ENCODE data around the gene OTOS.
A peak's percentile ranks its signal among the peaks of the same experiment; 100 is the strongest.

OTOS gene

DNA sequence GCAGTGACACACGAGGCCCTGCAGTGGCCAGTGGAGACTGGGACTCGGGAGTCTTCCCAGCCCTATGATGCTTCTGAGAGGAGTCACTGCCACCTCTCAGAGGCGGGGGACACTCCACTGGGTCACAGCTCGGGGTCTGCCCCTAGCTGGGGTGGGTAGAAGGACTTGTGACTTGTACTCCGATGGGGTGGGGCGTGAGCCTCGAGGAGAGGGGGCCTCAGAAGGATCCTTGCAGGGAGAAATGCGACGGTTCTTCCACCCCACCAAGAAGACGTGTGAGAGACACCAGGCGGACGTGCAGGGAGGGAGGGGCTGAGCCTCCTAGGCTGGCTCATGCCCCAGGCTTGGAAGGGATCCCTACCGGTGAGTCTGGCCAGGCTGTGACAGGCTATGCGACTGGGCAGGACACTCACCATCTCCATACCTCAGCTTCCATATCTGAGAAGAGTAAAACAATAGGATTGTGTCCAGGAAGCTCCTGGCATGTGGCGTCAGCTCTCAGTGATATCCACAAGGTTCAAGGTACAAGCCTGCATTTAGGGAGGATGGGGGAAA, 11.1 kb upstream of the OTOS start:
- TF ChIP-seq, protein P1, sequence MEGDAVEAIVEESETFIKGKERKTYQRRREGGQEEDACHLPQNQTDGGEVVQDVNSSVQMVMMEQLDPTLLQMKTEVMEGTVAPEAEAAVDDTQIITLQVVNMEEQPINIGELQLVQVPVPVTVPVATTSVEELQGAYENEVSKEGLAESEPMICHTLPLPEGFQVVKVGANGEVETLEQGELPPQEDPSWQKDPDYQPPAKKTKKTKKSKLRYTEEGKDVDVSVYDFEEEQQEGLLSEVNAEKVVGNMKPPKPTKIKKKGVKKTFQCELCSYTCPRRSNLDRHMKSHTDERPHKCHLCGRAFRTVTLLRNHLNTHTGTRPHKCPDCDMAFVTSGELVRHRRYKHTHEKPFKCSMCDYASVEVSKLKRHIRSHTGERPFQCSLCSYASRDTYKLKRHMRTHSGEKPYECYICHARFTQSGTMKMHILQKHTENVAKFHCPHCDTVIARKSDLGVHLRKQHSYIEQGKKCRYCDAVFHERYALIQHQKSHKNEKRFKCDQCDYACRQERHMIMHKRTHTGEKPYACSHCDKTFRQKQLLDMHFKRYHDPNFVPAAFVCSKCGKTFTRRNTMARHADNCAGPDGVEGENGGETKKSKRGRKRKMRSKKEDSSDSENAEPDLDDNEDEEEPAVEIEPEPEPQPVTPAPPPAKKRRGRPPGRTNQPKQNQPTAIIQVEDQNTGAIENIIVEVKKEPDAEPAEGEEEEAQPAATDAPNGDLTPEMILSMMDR (IDR thresholded peaks at IDR 0.05; ENCODE audit: low read depth, low read length) = no peak
- H3K4me3 ChIP-seq (ENCODE audit: low read depth, low read length) = no peak overlapping the region

DNA sequence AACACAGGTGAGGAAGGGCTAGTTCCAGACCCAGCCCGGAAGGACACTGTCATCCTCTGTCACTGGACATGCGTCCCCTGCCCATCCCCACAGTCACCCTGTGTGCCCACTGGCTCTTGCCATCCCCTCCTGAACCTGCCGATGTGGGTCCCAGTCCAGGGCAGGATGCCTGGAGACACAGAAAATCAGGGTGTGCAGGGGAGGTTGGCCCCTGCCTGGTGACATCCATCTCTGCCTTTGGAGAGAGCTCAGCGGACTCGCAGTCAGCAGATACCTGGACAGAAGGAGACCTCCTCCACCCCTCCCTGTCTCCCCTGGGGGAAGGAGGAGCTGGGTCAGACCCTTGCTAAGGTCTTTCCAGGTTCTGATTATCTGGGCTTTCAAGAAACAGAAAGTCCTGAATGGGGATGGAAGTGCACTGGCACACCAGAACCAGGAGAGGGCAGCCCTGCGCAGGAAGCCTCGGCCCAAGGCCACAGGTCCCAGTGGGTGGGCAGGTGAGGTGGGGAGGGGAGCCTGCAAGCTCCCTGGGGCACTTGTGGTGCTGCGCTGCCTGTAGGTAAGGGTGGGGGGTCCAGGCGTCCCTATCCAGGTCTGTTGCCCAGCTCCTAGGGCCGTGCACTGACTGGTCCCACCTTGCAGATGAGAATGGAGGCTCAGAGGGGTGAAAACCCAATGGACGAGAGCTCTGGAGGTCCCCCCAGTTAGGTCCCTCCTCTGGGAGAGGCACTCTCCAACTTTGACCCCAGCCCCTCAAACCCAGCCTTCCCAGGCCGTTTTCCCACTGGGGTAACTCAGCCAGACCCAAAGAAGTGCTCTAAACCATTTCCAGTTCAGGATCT, 9.7 kb upstream of the OTOS start:
- TF ChIP-seq, protein P1 (IDR thresholded peaks at IDR 0.05; ENCODE audit: low read depth, low read length) = peak; percentile 83
- H3K4me3 ChIP-seq (ENCODE audit: low read depth, low read length) = no peak overlapping the region

DNA sequence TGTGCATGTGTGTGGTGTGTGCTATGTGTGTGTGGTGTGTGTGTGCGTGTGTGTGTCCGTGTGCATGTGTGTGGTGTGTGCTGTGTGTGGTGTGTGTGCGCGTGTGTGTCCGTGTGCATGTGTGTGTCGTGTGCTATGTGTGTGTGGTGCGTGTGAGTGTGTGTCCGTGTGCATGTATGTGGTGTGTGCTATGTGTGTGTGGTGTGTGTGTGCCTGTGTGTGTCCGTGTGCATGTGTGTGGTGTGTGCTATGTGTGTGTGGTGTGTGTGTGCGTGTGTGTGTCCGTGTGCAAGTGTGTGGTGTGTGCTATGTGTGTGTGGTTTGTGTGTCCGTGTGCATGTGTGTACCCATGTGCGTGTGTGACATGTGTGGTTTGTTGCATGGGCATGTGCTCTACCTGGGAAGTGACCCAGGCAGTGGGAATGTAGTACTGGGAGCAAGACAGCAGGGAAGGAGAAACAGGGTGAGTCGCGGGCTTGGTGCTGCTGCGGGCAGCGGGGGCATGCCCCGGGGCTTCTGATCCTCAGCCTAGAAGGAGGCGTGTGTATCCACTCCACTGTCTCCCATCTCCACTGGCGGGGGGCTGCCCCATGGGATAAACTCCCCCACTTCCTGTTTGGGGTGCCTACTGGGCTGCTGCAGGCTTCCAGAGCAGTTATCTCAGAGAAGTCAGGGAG, 7.6 kb upstream of the OTOS start:
- no peak overlapping the region for H3K4me3 ChIP-seq (ENCODE audit: low read depth, low read length)
- TF ChIP-seq, protein P1 (IDR thresholded peaks at IDR 0.05; ENCODE audit: low read depth, low read length) = no peak

DNA sequence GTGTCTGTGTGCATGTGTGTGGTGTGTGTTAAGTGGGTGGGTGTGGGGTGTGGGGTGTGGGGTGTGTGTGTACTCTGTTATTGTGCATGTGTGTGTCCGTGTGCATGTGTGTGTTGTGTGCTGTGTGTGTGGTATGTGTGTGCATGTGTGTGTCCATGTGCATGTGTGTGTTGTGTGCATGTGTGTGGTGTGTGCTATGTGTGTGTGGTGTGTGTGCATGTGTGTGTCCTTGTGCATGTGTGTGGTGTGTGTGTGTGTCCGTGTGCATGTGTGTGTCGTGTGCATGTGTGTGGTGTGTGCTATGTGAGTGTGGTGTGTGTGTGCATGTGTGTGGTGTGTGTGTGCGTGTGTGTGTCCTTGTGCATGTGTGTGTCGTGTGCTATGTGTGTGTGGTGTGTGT, 6.9 kb upstream of the OTOS start:
- TF ChIP-seq, protein P1 (IDR thresholded peaks at IDR 0.05; ENCODE audit: low read depth, low read length) = no peak
- no peak overlapping the region for H3K4me3 ChIP-seq (ENCODE audit: low read depth, low read length)

DNA sequence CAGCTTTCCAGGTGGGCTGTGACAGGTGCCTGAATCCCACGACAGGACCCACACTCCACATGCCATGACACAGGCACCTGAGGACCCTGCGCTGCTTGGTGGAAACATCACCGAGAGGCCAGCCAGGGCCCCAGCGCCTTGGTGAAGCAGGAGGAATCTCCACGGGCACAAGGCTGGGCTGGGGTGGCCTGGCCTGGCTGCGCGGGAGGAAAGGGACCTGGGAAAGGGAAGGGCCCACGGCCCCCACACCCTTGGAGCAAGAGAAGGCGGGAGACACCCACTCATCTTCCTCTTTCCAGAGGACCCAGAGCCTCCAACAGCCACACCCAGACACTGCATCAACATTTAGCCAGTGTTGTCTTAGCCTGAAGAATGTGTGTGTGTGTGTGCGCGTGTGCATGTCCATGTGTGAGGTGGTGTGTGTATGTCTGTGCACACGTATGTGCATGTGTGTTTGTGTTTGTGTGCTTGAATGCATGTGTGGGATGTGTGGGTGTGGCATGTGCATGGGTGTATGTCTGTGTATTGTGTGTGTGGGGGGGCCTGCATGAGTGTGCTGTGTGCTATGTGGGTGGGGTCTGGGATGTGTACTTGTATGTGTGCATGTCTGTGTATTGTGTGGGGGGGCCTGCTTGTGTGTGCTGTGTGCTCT, 6.3 kb upstream of the OTOS start:
- no peak overlapping the region for H3K4me3 ChIP-seq (ENCODE audit: low read depth, low read length)
- TF ChIP-seq, protein P1 (IDR thresholded peaks at IDR 0.05; ENCODE audit: low read depth, low read length) = no peak

DNA sequence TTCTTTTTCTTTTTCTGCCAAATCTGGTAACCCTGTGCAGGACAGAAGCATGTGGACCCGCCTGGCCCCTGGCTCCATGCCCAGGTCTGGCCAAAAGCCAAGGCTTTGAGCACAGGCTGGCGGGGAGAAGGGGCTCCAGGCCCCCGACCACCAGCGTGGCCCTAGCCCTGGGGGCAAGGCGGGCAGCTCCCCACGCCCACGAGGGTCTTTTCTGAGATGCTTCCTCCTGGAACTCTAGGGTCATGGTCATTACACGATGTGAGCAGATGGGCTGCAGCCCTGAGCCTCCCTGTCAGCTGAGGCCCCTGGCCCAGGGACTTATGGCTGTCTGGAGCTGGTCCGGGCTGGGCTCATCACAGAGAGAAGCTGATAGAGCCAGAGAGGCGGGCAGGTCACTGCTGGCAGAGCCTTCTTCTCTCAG, 5.7 kb upstream of the OTOS start:
- TF ChIP-seq, protein P1 (IDR thresholded peaks at IDR 0.05; ENCODE audit: low read depth, low read length) = no peak
- H3K4me3 ChIP-seq (ENCODE audit: low read depth, low read length) = no peak overlapping the region

Measured in WI38 (cell line).